Kidney tubule cell (primary cell): Measurements from ENCODE around the gene PPP6R3.

Source experiments
- DNase-seq: peaks from one replicate; pipeline ENCODE4 v3.0.0-alpha.2; 2018; ENCODE audit warnings: low spot score

Gene PPP6R3

DNA sequence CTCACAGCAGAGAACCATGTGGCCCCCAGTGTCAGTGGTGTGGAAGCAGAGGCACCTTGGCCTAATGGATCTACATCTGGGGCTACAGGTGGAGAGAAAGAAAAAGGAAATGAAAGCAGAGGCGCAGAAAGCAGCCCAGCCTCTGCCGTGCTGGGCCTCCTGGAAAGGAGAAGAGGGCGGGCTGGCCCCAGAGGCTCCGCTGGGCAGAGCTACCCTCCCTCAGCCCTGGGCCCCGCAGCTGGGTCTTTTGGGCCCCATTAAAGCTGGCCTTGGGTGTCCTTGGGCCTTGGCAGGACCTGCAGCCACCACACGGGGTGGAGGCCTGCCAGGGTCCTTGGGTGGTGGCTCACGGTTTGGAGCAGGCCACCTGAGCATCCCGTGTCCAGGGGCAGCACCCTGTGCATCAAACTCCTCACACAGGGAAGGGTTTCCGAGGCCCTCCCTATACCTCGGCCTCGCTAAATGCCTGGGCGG lies 192.2 kb downstream of the PPP6R3 start:
- DNase-seq, result no peak

DNA sequence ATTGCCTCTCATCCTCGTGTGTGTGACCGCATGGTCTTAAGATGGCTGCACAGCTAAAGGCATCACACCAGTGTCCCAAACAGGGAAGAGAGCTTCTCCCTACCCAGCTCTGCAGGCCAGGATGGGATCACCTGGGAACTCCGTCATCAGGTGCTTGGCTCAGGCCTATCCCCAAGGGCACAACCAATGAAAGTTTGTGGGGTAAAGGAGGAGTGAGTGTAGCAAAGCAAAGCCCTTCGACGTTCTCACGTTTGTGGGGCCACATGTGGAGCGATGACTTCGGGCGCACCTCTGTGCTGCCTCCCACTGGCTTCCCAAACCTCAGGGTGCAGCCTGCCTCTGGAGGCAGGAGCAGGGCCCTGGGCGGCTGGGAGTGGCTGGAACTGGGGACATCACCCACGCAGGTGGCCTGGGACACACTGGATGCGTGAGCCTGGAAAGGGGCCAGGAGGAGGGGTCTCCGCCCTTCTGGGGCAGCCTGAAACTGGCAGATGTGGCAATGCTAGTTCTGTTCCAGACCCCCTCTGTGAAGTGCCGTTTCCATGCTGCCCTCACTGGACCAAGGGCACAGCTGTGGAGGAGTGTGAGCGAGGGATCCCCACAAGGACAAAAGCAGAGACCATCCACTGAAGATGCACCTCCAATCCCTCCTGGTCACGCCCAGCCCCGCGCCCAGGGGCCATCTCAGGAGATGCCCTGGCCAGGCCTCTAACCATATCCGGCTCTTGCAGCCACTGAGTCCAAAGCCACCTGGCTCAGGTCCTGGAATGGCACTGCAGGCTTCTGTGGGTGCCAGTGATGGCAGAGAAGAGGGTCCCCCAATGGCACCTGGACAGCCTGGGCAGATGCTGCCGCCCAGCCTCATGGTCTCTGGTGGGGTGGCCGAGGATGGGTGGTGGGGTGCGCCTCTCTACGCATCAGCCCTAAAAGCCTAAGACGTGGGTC lies 193.2 kb downstream of the PPP6R3 start:
- no peak for DNase-seq

DNA sequence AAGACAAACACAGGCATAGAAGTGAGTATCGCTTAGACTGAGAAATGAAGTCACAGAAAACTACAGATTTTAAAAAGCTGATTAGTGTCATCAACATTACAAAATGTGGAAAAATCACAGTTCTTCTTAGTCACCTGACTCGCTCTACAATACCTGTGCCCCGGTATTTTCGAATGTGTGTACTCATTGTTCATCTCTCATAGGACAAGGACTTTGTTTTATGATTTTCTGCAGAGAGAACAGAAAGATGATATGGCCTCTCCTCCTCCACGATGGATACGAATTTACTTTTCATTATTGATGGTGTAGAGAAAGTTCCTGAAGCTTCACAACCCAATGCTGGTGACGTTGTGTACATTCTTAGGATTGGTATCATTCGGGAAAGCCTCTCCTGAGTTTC lies 194.4 kb downstream of the PPP6R3 start:
- DNase-seq, result no peak

DNA sequence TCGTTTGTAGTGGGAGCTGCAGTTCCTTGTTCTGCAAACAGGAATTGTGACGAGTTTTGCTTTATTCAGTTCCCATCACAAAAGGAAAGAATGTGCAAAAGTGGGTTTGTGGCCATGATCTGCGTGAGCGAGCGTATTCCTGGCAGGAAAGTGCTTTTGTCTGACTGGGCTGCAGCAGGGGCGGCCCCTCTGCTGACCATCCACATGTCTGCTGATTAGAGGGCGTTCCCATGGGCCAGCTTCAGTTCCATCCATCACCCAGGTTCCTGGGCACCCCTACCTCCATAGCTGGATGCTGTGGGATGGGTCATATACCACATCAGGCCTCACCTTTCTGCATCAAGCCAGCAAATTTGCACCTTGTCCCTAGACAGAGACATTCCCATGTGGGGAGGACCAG lies 194.9 kb downstream of the PPP6R3 start:
- no peak for DNase-seq

DNA sequence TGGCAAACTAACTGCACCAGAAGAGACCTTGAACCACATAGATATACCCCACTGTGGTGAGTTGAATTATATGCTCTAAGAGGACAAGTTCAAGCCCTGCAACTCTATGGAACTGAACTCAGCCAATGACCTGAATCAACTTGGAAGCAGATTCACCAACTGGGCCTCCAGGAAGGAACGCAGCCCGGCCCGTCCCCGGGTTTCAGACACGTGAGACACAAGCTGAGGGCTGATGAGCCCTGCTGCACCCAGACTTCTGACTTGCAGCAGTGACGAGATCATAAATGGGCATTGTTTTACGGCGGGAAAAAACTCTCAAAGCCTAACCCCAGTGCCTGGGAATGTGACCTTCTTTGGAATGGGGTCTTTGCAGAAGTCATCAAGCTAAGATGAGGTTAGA lies 195.3 kb downstream of the PPP6R3 start:
- DNase-seq, result no peak

DNA sequence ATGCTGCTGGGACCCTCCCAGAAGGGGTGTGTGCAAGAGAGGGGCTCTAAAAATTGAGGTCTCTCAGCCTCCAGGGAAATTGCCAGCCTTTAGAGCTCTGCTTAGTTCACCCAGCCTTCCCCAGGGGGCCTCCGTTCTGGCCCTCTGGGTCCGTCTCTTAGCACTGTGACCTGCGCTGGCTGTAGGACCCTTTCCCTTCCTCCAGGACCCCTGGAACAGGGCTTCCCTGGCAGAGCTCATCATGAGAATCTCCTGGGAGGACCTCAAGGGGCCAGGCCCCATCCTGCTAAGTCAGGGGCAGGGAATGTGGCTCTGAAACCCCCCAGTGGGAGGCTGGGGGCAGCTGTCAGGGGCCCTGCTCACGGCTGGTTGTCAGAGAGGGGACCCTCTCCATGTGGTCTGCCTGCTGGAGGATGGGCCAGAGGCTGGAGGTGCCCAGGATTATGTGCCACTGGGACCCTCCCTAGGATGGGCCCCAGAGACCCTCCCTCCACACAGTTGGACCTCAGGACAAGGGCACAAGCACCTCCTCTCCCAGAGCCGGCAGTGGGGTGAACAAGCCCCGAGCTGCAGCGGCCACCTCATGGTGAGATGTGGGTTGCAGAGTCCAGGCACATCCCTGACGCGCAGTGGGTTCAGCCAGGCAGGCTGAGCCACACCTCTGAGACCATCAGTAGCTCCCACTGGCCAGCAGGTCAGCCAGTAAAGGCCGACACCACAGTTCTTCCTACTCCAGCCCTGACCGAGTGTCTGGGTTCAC lies 196.6 kb downstream of the PPP6R3 start:
- DNase-seq, result no peak

DNA sequence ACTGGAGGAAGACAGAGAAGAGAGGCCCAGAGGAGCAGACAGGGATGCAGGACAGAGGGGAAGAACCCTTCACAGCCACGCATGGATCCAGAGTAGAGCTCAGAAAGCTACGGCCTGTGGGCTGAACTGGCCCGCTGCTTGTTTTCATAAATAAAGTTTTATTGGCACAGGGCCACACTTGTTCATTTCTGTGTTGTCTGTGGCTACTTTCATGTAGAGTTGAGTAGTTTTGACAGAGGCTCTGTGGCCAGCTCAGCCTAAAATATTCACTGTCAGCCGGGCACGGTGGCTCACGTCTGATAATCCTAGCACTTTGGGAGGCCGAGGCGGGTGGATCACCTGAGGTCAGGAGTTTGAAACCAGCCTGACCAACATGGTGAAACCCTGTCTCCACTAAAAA lies 197.5 kb downstream of the PPP6R3 start:
- DNase-seq, result no peak

DNA sequence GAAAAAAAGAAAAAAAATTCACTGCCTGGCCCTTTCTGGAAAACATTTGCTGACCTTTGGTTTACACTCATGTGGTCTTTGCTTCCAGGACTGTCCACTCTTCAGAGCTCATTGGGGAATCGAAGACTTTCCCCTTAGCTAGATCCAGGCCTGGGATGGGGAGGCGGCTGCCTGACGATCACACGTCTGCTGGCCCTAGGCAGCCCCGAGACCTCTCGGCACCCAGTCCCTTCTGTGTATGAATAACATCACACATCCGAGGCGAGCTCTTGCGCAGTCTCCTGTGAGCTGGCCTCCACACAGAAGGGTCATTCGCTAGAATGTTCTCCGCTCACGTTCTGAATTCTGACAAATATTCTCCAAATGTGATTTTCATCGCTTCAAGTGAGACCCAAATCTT lies 198.1 kb downstream of the PPP6R3 start:
- DNase-seq, result no peak

DNA sequence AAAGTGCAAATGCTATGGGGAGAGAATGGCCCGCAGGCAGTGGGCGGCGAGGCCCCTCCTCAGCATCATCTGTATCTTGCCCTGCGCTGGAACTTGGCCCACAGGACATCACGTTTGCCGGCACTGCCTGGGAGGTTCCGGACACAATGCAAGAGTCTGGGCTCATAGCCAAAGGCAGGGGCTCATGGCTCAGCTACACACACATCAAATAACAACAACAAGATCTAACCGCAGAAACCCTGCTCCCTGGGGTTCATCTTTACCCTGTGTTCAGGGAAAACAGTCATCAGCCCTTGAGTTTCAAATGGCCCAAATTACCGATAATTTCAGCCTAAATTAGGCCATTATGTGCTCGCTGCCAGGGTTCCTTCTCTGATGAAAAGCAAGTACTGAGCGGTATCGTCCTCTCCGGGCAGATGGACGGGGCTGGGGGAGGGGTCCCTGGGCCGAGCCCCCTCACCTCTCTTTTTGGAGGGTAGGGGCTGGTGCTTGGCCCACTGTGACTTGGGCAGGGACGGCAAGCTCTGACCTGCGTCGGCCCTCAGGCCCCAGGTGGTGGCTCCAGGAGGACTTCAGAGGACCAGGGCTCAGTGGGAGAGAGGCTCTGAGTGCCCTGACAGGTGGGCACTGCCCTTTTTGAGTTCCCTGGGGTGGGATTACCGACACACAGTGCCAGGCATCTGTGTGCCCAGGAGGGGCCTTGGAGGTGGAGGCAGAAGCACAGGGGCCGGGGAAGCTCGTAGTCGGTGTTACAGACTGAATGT lies 198.8 kb downstream of the PPP6R3 start:
- peak; percentile 63 for DNase-seq

DNA sequence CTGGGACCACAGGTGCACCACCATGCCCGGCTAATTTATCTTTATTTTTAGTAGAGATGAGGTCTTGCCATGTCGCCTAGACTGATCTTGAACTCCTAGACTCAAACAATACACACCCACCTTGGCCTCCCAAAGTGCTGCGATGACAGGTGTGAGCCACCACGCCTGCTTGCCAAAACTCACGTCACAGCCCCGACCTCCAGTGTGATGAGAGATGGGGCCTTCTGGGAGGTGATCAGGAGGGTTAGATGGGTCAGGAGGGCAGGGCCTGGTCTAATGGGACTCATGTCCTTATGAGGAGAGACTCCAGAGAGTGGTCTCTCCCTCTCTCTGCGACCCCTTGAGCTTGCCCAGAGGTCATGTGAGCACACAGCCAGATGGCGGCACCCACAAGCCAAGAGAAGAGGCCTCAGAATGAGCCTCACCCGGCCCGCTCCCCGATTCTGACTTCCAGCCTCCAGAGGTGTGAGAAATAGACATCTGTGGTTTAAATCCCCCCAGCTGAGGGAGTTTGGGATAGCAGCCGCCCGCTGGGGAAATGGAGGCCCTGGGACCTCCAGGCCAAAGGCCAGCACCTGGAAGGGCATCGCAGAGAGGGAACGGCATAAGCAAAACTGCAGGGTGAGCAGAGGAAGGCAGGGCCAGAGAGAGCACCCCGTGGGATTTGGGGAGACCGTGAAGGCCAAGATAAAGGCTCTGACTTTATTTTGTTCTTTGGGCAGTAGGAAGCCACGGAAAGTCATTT lies 199.7 kb downstream of the PPP6R3 start:
- DNase-seq, result no peak

DNA sequence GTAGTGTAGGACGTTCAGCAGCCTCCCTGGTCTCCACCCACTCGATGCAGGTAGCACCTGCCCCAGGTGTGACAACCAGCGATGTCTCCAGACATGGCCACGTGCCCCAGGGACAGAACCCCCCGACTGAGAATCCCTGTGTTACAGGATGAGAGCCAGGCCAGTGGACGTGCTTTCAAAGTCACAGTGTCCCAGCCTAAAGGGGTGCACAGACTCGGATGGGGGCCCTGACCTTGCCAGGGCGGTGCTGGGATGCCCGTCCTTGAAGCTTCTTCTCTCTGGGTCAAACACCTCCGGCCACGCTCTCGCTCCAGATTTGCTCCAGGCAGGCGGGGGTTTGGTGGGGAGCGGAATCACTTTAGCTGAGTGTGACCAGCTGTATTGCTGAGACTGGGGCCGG lies 200.5 kb downstream of the PPP6R3 start:
- no peak for DNase-seq

DNA sequence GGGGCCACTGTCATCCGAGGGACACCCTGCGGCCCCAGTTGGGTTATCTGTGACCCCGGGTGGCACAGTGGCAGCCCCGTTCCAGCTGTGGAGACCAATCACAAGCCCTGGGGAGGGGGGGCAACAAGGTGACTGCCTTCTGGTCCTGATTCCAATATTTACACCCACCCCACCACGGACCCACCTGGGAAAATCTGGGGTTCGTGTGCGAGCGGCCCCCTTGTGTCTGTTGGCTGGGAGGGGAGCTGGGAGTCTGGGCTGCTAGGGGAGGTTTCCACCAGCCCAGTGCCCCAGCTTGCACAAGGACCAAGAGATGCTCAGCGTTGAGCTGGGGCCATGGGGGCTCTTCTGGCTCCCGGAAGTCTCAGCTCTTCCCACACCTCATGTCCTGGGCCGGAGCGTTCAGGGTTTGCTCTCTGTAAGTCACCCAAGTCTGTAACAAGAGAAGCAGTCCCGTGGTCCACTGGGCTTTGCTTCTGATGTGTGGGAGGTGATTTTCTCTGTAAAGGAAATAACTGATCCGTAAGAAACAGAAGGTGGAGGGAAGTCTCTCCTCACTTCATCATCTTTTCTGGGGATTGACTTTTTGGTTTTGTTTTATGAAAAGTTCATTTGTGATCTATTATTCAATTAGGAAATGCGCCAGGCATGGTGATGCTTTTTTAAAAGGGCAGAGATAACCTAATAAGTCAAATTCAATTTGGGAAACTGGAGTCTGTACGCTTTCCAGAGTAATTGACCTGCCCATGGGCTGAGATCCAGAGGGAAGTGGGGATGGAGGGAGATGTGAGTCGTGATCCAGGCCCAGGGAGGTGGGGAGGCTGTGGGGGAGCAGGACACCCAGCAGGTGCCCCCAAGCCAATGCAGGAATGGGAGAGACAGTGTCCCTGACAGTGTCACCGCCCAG lies 201.4 kb downstream of the PPP6R3 start:
- no peak for DNase-seq

DNA sequence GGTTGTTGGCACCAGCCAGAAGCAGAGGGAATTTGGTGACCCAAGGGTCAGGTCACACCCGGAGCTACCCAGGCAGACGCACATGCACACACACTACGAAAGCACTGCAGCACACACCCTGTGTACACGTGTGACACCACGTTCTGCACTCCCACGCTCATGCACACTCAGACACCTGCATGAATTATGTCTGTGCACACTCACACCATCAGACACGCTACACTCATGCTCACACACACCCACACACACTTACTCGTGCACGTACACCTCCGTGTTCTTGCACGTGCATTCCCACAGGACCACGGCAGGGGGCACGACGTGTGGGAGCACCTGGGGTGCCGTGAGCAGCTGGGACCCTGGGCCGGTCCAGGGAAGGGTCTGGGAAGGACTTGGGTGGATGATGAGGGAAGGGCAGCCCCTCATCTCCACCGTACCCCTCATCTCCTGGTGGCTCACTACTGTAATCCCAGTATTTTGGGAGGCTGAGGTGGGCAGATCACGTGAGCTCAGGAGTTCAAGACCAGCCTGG lies 203.0 kb downstream of the PPP6R3 start:
- DNase-seq, result no peak

DNA sequence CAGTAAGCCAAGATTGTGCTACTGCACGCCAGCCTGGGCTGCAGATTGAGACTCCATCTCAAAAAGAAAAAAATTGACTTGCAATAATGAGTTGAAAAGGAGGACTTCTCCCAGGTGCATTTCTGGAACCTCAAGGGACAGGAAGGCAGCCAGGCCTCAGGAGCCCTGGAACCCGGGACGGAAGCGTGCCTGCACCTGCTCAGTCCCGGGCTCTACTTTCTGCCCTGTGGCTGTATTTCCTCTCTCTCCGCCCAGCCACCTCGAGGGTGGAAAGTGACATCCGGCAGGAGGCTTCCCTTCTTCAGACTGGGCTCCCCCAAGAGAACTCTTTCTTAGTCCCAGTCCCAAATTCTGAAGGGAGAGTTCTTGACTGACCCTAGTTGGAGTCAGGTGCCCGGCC lies 203.6 kb downstream of the PPP6R3 start:
- no peak for DNase-seq

DNA sequence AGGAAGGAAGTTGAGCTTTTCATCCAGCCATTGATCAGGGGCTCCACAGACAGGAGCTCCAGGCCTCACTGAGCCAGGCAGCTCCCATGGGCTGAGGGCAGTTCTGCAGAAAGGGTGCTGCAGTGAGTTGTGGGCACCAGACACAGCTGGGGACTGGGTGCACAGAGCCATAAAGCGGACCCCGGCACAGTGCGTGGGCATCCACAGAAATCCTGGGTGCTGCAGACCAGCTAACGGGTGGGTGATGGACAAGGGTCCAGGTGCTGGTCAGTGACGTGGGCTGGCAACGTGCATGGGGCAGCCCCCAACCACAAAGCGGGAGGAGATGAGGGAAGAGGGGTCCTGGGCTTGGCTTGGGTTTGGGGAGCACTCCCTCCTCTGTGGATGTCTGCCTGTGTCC lies 204.4 kb downstream of the PPP6R3 start:
- no peak for DNase-seq
